NCI-H345 (cell line): ENCODE measurements around the gene OR8B4.
"Not testable (repeated sequence)": the region's sequence is repeated elsewhere in the genome, so short reads cannot be mapped to it uniquely, and the experiment has no call there.

Experiments used
- DNase-seq: peaks from one replicate; lab custom pipeline; 2025; lab: John Stamatoyannopoulos, UW

OR8B4 gene

DNA sequence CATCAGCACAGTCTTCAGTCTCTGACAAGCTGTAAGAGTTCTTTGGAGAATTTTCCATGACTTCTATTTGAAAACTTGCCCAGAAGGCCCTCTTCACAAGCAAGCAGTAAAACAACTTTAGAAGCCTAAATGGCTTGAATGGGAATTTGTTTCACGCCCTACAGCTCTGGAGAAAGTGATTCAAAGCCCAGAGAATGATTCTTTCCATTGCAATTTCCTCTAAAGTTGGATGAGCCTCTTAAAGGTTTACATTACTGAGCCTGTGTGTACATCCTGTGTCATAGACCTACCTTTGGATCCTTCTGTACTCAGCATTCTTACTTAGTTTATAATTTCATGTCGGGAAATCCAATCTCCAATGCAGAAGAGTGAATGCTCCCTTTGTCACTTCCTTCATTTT is 19.1 kb downstream of the OR8B4 start:
- DNase-seq, result no peak

DNA sequence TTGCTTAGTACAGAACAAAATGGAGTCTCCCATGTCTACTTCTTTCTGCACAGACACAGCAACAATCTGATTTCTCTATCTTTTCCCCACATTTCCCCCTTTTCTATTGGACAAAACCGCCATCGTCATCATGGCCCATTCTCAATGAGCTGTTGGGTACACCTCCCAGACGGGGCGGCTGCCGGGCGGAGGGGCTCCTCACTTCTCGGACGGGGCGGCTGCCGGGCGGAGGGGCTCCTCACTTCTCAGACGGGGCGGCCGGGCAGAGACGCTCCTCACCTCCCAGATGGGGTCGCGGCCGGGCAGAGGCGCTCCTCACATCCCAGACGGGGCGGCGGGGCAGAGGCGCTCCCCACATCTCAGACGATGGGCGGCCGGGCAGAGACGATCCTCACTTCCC is 21.5 kb downstream of the OR8B4 start:
- DNase-seq, result not testable (repeated sequence)

DNA sequence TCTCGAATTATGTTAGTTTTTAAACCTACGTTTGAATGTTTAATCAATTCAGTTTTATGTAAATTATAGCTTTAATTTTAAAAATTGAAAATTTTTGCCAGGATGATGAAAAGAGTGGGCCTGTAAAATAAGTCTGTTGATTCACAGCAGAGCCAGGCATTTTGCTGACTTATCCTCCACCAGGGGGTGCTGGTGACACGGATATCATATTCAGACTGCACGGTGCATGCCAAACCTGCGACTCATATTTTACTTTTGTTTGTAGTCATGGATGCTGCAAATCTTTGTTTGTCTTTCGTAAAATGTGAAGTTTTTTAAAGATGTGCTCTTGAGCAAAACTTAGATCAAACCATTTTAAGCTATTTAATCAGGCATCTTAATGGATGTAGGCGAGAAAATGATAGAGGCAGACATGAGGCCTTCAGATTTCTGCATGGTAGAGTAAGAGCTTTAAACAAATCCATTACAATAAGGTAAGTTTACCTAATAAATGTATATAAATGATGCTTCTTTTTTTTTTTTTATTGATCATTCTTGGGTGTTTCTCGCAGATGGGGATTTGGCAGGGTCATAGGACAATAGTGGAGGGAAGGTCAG is 22.2 kb downstream of the OR8B4 start:
- peak; percentile 31 for DNase-seq

- no peak for DNase-seq
Observed at GRCh38 chr11:124398924-124399323, 25.7 kb downstream of the OR8B4 start, which contains the start of gene OR8B3. Gene OR8B3 (minus strand): TSS chr11:124399024. CDS start chr11:124397351, 1,673 bp downstream.

DNA sequence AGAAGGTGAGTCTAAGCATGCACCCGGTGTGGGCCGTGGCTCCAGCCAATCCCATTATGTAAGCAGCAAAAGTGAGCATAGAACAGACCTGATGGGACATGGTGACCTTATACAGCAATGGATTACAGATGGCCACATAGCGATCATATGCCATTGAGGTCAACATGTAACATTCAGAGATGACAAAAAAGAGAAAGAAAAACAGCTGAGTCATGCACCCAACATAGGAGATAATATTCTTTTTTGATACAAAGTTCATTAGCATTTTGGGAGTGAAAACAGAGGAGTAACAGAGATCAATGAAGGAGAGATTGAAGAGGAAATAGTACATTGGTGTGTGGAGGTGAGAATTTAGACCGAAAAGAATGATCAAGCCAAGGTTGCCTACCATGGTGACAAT is 27.8 kb downstream of the OR8B4 start:
- DNase-seq, result not testable (repeated sequence)

DNA sequence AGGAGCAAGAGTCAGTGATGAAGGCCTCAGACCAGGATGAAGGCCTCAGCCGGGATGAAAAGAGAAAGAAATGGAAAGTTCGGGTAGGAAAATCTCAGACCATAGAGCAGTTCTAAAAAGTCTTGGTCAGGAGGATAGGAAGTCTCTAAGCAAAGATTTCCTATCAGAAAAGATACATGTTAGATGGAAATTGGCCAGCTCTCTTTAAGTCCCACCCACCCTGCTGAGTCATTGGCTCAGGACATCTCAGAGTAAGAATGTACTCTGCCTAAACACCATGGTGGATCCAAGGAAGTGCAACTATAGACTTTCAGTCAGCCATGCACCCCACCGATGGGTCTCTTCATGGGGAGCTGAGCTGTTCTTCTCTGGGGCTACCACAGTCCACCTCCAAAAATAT is 30.3 kb downstream of the OR8B4 start:
- DNase-seq, result no peak

DNA sequence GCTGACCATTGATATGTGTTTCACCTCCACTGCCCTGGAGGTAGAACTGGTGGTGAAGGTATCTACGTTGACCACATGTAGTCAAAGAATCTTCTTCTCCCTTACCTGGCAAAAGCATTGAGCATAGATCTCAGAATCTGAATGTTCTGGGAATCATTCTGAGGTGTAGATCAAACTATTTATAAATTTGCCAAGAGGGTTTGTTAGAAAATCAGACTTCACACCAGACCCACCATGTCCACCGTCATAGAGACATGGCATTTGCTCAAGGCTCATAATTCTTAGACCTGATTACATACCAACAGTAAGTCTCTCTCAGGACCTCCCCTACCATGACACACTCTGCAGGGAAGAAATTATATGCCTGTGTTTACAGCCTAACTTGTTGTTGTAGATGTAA is 40.3 kb downstream of the OR8B4 start, which contains the start of gene OR8B2:
OR8B2 (minus strand) TSS at position 101 of the 400 bp plus-strand sequence. CDS start 1,156 bp downstream, outside the sequence.
- DNase-seq, result no peak

GRCh38 chr11:124382857-124383256 is 41.8 kb downstream of the OR8B4 start:
- DNase-seq, result not testable (repeated sequence)

DNA sequence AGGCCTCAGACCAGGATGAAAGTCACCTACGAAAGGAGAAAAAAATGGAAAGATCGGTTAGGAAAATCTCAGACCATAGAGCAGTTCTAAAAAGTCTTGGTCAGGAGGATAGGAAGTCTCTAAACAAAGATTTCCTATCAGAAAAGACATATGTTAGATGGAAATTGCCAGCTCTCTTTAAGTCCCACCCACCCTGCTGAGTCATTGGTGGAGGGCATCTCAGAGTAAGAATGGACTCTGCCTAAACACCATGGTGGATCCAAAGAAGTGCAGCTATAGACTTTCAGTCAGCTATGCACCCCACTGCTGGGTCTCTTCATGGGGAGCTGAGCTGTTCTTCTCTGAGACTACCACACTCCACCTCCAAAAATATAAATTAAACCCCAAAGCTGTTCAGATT is 44.1 kb downstream of the OR8B4 start:
- DNase-seq, result no peak

- no peak for DNase-seq
Observed at GRCh38 chr11:124376280-124376679, 48.4 kb downstream of the OR8B4 start.
